Transverse colon (tissue), 3 donors: ENCODE results near the gene ABCC2.

Experiments used
- CTCF ChIP-seq, 5 experiments: fragments of 200-600 bp in 3 of 5; fragments of 450-650 bp in 2 of 5; sonication (generic) in 3 of 5; IDR thresholded peaks; 1 replicate in 2 of 5; 2 replicates in 3 of 5; pipeline ENCODE4 v1.5.1; 2016 to 2017; ENCODE audit warnings: antibody characterized with exemption in 5 of 5, inconsistent platforms in 3 of 5, mild to moderate bottlenecking in 2 of 5, moderate library complexity in 1 of 5
- POLR2A ChIP-seq: fragments of 450-650 bp; IDR thresholded peaks from one replicate; pipeline ENCODE4 v1.6.1; 2016; ENCODE audit warnings: antibody characterized with exemption, mild to moderate bottlenecking, moderate library complexity

DNA sequence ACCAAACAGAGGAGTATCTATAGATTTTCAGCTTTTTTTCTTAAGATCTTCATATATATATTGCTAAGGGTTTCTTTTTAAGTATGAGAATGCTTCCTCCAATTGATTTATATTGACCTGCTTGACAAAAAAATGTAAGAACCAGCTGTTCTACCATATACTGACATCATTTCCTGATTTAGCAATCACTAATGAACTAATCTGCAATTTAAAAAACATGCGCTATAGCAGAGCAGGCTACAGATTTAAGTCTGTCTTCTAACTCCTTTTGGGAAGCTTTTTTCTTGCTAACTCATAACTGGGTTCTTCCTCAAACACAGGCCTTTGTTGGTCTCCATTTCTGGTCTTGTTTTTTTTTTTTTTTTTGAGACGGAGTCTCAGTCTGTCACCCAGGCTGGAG is 33.2 kb downstream of the ABCC2 start:
- no peak for TF ChIP-seq POLR2A
- no peak for TF ChIP-seq CTCF (IDR thresholded peaks at IDR 0.05)
